LNCAP (cell line): ENCODE data around the gene SLC1A6.

Source experiments
- TF ChIP-seq, protein P1 (sequence below): fragments of 450-650 bp; IDR thresholded peaks from 2 replicates; pipeline ENCODE4 v1.5.1; 2017; ENCODE audit warnings: mild to moderate bottlenecking

Gene SLC1A6

DNA sequence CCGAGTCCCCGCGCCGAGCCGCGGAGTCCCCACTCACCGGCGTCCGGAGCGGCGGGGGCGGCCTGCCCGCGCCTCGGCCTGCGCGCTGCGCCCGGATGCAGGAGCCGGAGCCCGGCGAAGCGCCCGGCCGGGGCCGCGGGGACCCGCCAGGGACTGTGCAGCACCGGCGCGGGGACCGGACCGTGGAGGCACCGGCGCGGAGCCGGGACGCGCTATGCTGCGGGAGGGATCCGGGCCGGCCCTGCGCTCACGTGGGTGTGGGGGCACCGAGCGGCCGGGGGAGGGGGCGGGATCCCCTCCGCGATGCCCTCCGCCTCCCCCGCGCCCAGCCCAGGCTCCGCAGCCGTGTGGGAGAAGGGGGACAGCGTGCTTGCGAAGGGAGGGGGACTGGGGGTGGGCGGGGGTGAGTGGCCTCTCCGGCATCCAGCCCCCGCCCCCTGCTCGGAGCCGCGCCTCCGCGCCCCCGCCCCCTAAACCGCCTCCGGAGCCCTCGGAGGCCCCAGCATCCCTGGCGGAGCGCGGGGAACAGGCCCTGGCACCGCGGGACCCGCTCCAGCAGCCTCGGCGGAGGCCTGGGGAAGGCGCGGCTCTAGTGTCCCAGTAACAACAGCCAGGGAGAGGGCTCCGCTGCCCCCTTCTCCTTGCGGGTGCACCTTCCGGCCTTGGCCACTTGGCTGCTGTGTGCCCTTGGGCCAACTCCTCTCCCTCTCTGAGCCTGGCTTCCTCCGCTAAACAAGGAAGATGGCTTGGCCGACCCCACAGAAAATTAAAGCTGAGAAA lies at the start of gene SLC1A6:
SLC1A6 (minus strand) TSS at position 389 of the 780 bp plus-strand sequence. CDS start 6,954 bp downstream, outside the sequence.
- TF ChIP-seq, protein P1, sequence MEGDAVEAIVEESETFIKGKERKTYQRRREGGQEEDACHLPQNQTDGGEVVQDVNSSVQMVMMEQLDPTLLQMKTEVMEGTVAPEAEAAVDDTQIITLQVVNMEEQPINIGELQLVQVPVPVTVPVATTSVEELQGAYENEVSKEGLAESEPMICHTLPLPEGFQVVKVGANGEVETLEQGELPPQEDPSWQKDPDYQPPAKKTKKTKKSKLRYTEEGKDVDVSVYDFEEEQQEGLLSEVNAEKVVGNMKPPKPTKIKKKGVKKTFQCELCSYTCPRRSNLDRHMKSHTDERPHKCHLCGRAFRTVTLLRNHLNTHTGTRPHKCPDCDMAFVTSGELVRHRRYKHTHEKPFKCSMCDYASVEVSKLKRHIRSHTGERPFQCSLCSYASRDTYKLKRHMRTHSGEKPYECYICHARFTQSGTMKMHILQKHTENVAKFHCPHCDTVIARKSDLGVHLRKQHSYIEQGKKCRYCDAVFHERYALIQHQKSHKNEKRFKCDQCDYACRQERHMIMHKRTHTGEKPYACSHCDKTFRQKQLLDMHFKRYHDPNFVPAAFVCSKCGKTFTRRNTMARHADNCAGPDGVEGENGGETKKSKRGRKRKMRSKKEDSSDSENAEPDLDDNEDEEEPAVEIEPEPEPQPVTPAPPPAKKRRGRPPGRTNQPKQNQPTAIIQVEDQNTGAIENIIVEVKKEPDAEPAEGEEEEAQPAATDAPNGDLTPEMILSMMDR: no peak

GRCh38 chr19:15028490-15028889 lies 48.8 kb upstream of the SLC1A6 start:
- TF ChIP-seq, protein P1: no peak

- TF ChIP-seq, protein P1: peak; percentile 39; the same call in 1 of the 2 replicates
Observed at GRCh38 chr19:15025217-15025616, 45.6 kb upstream of the SLC1A6 start.

DNA sequence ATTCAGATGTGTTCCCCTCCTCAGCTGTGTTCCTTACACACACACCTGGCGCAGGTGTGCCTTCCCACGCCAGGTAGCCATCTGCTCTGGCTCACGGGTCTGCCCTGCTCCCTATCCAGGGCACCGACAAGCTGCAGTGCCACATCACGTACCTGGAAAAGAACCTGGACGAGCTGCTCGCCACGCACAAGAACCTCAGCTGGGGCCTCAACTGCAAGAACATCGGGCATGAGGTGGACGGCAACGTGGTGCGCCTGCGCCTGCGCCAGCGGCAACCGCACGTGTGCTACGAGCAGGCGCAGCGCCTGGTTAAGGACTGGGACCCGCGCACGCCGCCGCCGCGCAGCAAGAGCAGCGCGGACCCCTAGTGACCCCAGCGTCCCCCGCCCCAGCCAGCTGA lies 43.1 kb upstream of the SLC1A6 start:
- TF ChIP-seq, protein P1: no peak

- TF ChIP-seq, protein P1: no peak
Observed at GRCh38 chr19:15021286-15022007, 41.8 kb upstream of the SLC1A6 start.

- TF ChIP-seq, protein P1: no peak
Observed at GRCh38 chr19:15015946-15016542, 36.4 kb upstream of the SLC1A6 start.

DNA sequence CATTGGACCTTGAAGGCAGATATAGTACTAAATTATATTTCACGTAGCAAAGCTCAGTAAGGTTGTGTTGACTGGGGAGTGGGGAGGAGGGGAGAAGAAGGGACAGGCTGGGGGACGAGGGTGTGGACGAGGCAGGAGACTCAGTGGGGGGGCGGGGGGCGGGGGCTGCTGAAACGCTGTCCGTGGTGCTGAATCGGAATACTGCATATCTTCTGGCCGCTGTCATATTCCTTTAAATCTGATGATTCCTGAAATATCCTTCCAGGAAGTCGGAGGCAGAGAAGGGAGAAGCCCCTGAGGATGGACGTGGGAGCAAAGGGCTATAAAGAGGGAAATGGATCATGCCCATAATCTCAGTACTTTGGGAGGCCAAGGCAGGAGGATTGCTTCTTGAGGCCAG lies 34.9 kb upstream of the SLC1A6 start:
- TF ChIP-seq, protein P1: no peak
